PFSK-1 (cell line): ENCODE results near the gene TOR1A.

ENCODE experiments used
- POLR2AphosphoS5 ChIP-seq: IDR thresholded peaks from 2 replicates; pipeline ENCODE4 v1.6.1; 2012; ENCODE audit warnings: low read depth, mild to moderate bottlenecking, control low read depth, low read length, moderate library complexity
- SIN3A ChIP-seq: IDR thresholded peaks from 2 replicates; pipeline ENCODE4 v1.6.1; 2012; ENCODE audit warnings: mild to moderate bottlenecking, low read length, moderate library complexity, borderline replicate concordance; ENCODE audit not compliant: insufficient read depth

DNA sequence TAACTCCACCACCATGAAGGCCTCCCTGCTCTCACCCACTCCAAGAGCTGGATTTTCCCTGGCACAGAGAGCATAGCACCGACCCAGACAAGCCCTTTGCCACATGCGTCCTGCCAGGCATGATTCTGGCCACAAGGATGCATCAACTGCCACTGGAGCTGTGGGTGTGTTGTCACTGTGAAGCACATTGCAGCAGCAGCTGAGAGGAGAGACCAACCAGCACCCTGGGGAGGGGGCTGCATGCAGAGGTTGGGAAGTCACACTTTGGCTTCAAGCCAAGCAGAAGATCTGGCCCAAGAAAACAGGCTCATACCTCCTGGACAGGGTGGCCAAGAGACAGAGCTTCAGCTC lies 48.5 kb downstream of the TOR1A start:
- TF ChIP-seq SIN3A (no peak), POLR2AphosphoS5 (no peak)
